Naive B cell (primary cell): ENCODE measurements around the gene MYRF. TPM values are rescaled to one million over a fixed set of nuclear protein-coding genes. Genes with fewer than 3 reads are reported as not detected.

Experiments used
- ATAC-seq, 2 donors: fragments of 150-1000 bp; cut with Tn5 transposase; 2 replicates each; pipeline ENCODE4 v1.10.0; 2021; ENCODE audit warnings: low read depth in 2 of 2, mild to moderate bottlenecking in 2 of 2, moderate library complexity in 2 of 2
- DNase-seq: peaks from one replicate; pipeline ENCODE4 v3.0.0; 2022
- H3K27ac Mint-ChIP-seq, 6 donors: one replicate each; pipeline ENCODE4 v1.8.0; 2020 to 2022; ENCODE audit warnings: mild to moderate bottlenecking in 6 of 6, mixed read lengths in 6 of 6, moderate library complexity in 5 of 6, inconsistent platforms in 2 of 6
- H3K27me3 Mint-ChIP-seq, 3 donors: one replicate each; pipeline ENCODE4 v1.8.0; 2021 to 2022; ENCODE audit warnings: mixed read lengths in 3 of 3, mild to moderate bottlenecking in 1 of 3
- H3K36me3 Mint-ChIP-seq, 2 donors: one replicate each; pipeline ENCODE4 v1.8.0; 2020 to 2022; ENCODE audit warnings: mixed read lengths in 2 of 2, inconsistent platforms in 1 of 2, mild to moderate bottlenecking in 1 of 2
- H3K4me1 Mint-ChIP-seq, 3 donors: one replicate each; pipeline ENCODE4 v1.8.0; 2020 to 2022; ENCODE audit warnings: mixed read lengths in 3 of 3, inconsistent platforms in 1 of 3, mild to moderate bottlenecking in 1 of 3, moderate library complexity in 1 of 3
- H3K4me3 Mint-ChIP-seq, 8 donors: one replicate each; pipeline ENCODE4 v1.8.0; 2020 to 2022; ENCODE audit warnings: mild to moderate bottlenecking in 8 of 8, mixed read lengths in 8 of 8, moderate library complexity in 8 of 8, inconsistent platforms in 2 of 8
- H3K9me3 Mint-ChIP-seq, 7 donors: one replicate each; pipeline ENCODE4 v1.8.0; 2020 to 2022; ENCODE audit warnings: mixed read lengths in 7 of 7, mild to moderate bottlenecking in 5 of 7, inconsistent platforms in 2 of 7, moderate library complexity in 1 of 7
- polyA plus RNA-seq, 6 donors: library from polyadenylated mRNA; unstranded; fragments of 300-500 nt; fragmentation: Illumina TruSeq; gene quantifications; one replicate each; pipeline ENCODE4 v1.2.3, GENCODE V29; 2021; ENCODE audit warnings: low read depth in 6 of 6

Gene MYRF
- polyA plus RNA-seq, 6 donors from 2014 or later, result 0.11 to 0.35 (median 0.17) TPM; not detected in 1

DNA sequence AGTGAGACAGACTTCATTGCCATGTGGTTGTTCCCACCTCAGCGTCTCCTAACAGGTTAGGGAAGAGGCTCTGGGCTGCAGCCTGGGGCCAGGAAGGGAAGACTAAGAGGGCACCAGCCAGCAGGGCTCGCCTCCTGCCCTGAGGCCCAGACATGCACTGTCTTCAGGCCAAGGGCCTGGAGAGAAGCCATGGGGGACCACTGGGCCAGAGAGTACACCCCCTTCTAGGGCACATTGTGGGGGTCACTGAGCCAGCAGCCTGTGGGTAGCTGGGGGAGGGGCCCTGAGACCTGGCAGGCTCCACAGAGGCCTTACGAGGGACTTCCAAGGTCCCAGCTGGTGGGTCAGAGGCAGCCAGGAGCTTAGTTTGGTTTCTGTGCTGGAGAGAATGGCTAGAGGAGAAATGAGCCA is 25.0 kb upstream of the MYRF start:
- no peaks in the 10 kb centered on the region for H3K27me3 Mint-ChIP-seq
- peaks cover 0 to 4% (median 0%) of the 10 kb centered on the region in 3 donors for H3K4me1 Mint-ChIP-seq
- H3K4me3 Mint-ChIP-seq, result peak overlapping the region in 1 of 8 donors; percentile 22
- H3K36me3 Mint-ChIP-seq, result no peaks in the 10 kb centered on the region
- H3K27ac Mint-ChIP-seq, result no peak overlapping the region
- DNase-seq (no peak), ATAC-seq (no peak)
- H3K9me3 Mint-ChIP-seq, result no peaks in the 10 kb centered on the region

GRCh38 chr11:61728066-61728939 is 24.1 kb upstream of the MYRF start:
- Mint-ChIP-seq H3K36me3 (no peaks in the 10 kb centered on the region), H3K4me1 (peaks cover 1 to 6% (median 3%) of the 10 kb centered on the region in 3 donors), H3K27me3 (peaks cover 0 to 1% (median 0%) of the 10 kb centered on the region in 3 donors), H3K9me3 (no peaks in the 10 kb centered on the region), H3K27ac (no peak overlapping the region), H3K4me3 (no peak overlapping the region)
- no peak for DNase-seq
- no peak for ATAC-seq

GRCh38 chr11:61728940-61729219 is 23.6 kb upstream of the MYRF start:
- H3K36me3 Mint-ChIP-seq, result no peaks in the 10 kb centered on the region
- ATAC-seq, result no peak
- no peak overlapping the region for H3K4me3 Mint-ChIP-seq
- H3K27me3 Mint-ChIP-seq, result peaks cover 0 to 6% (median 0%) of the 10 kb centered on the region in 3 donors
- H3K27ac Mint-ChIP-seq, result no peak overlapping the region
- H3K4me1 Mint-ChIP-seq, result peaks cover 4 to 9% (median 7%) of the 10 kb centered on the region in 3 donors
- peaks cover 0 to 2% (median 0%) of the 10 kb centered on the region in 7 donors for H3K9me3 Mint-ChIP-seq
- no peak for DNase-seq

DNA sequence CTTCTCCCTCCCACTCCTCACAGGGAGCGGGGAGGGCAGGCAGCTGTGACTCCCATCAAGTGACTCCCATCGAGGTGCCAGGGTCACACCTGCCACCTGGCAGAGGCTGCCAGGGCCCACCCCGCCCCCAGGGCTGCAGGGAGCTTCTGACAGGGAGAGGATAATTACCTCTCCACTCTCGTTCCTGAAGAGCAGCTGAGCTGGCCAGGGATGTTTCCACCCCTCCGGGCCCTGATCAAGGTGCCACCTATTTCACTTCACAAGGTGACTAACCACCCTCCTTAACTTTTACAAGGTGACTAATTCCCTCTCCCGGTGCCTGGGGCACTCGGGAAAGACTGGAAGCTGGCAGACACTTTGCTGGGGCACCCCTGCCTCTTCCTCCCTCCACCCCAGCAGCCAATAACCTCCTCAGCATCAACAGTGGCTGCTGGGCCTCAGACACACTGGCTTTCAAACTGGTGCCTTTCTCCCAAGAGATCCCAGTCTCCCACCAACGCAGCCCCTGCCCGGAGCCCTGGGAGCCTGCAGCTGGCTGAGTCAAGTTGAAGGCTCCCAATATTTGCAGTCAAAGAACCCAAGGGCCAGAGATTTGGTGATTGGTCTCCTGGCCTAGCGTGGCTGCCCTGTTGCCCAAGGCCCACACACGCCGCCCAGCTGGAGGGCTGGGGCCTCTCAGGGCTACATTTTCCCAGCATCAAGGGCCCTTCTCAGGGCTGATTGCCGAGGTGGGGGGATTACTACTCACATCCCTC is 22.0 kb upstream of the MYRF start:
- Mint-ChIP-seq H3K4me3 (no peak overlapping the region), H3K4me1 (peaks cover 4 to 9% (median 7%) of the 10 kb centered on the region in 3 donors), H3K27ac (no peak overlapping the region), H3K27me3 (peaks cover 0 to 6% (median 0%) of the 10 kb centered on the region in 3 donors), H3K9me3 (peaks cover 0 to 2% (median 0%) of the 10 kb centered on the region in 7 donors), H3K36me3 (no peaks in the 10 kb centered on the region)
- DNase-seq (no peak), ATAC-seq (no peak)

DNA sequence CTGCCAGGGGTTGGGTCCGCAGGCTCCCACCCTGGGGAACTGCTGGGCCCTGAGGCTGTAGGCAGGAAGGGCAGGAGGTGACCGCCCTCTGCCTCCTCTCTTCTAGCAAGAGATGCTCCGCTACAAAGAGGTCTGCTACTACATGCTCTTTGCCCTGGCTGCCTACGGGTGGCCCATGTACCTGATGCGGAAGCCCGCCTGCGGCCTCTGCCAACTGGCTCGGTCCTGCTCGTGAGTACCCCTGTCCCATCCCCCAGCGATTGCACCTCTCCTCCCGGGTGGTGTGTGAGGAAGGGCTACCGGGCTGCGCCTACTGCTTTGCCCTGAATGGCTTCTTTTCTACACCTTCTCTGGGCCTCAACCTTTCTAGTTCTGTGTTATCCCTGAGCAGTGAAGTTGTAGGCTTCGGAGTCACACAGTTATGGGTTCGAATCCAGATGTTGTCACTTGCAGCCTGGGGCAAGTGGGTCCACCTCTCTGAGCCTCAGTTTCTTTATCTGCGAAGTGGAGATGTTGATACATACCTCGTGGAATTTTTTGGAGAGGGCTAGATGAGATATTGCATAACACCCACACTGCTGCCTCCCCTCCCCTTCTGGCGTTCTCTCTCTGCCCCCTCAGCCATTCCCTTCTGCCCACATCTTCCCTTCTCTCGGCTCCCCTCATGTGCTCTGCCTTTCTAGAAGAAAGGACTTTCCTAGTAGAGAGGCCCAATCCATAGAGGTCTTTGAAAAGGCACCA is 21.1 kb upstream of the MYRF start:
- Mint-ChIP-seq H3K4me1 (peaks cover 4 to 9% (median 7%) of the 10 kb centered on the region in 3 donors), H3K9me3 (peaks cover 0 to 2% (median 0%) of the 10 kb centered on the region in 7 donors), H3K27me3 (peaks cover 0 to 6% (median 0%) of the 10 kb centered on the region in 3 donors), H3K27ac (no peak overlapping the region), H3K36me3 (no peaks in the 10 kb centered on the region), H3K4me3 (no peak overlapping the region)
- ATAC-seq (no peak), DNase-seq (no peak)

DNA sequence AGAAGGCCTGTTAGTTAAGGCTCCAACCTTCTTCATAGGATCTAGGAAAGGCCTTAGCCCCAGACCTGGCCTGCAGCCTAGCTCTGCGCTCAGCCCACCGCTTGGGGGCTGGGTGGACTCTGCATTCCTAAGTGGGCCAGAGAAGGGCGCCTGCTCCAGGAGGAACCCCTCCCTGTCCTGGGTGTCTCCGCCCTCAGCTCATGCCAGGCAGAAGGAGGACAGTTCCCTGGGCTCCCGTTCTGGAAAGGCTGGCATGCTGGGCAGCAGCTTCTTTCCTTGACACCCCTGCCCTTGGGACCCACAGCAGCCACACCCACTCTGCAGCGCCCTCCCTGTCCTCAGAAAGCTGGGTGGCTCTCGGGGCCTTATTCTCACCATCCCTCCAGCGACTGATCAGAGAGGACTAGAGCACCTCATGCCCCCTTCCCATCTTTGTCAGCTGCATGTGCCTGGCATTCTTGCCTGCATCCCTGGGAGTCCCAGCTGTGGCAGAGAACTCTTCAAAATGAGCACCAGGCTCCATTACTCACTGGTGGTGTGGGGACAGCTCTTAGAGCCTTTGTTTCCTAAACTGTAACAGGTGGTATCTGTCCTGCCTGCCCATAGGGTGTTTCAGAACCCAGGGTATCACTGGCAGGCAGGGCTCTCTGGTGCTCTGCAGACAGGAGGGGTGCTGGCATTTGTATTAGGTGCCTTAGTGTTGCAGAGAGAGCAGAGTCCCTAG is 20.3 kb upstream of the MYRF start:
- peaks cover 0 to 2% (median 0%) of the 10 kb centered on the region in 7 donors for H3K9me3 Mint-ChIP-seq
- no peak overlapping the region for H3K4me3 Mint-ChIP-seq
- H3K36me3 Mint-ChIP-seq, result no peaks in the 10 kb centered on the region
- DNase-seq, result no peak
- peaks cover 4 to 9% (median 7%) of the 10 kb centered on the region in 3 donors for H3K4me1 Mint-ChIP-seq
- ATAC-seq, result no peak
- H3K27ac Mint-ChIP-seq, result peak overlapping the region in 1 of 6 donors; percentile 56
- H3K27me3 Mint-ChIP-seq, result peaks cover 0 to 6% (median 0%) of the 10 kb centered on the region in 3 donors

DNA sequence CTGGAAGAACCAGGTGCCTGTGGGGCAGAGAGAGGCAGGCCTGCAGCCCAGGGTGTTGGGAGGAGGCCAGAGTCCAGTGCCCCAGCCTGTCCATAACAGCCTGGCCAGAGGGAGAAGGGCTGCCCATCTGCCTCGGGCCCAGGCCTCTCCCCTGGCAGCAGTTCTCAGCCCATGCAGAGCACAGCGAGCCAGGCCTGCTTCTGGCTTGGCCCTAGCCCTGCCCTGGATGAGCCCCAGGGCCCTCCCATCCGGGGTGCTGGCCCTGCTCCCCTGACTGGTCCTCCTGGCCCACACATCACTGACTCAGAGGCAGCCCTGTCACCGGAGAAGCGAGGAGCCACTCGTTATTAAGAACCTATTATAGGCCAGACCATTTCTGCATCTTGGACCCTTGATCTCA is 19.7 kb upstream of the MYRF start:
- H3K36me3 Mint-ChIP-seq, result no peaks in the 10 kb centered on the region
- H3K9me3 Mint-ChIP-seq, result peaks cover 0 to 2% (median 0%) of the 10 kb centered on the region in 7 donors
- peaks cover 0 to 6% (median 0%) of the 10 kb centered on the region in 3 donors for H3K27me3 Mint-ChIP-seq
- DNase-seq, result no peak
- H3K4me3 Mint-ChIP-seq, result no peak overlapping the region
- no peak for ATAC-seq
- H3K4me1 Mint-ChIP-seq, result peaks cover 4 to 9% (median 7%) of the 10 kb centered on the region in 3 donors
- H3K27ac Mint-ChIP-seq, result no peak overlapping the region

DNA sequence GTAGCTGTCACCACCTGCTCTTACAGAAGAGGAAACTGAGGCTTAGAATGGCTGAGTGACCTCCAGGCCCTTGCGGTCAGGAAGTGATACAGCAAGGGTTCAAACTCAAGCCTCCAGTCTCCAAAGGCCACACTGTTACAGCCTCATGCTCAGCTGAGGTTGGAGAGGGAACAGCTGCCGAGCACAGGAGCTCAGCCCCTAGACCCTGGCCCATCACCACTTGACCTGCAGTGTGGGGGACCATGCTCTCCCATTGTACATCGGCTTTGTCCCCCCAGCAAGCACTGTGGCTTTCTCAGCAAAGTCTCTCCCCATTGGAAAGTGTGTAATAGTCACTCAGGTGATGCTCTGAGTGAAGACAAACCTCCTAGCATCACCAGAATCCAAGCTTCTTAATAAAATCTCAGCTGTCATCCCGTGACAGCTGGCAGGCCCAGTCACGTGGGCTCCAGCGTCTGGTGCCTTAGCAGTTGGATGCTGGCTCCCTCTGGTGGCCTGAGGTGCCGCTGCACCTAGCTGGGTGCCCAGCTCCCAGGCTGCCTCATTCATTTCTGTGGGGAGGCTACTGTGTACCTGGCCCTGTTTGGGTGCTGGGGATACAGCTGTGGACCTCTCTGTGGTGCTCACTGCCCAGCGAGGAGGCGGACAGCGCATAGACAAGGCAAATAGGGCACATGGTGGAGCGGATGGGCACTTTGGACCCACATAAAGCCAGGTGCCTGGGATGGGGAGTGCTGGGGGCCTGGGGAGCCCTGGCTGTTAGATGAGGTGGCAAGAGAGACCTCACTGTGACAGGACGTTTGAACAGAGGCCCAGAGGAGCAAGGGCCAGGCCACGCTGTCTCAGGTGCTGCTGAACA is 19.1 kb upstream of the MYRF start:
- DNase-seq (peak; percentile 68), ATAC-seq (peak; percentile 94 to 98)
- Mint-ChIP-seq H3K4me3 (no peak overlapping the region), H3K9me3 (peaks cover 0 to 2% (median 0%) of the 10 kb centered on the region in 7 donors), H3K27me3 (peaks cover 0 to 13% (median 4%) of the 10 kb centered on the region in 3 donors), H3K27ac (peak overlapping the region in 4 of 6 donors; percentile 64 to 85 (median 70)), H3K36me3 (no peaks in the 10 kb centered on the region), H3K4me1 (peaks cover 4 to 7% (median 6%) of the 10 kb centered on the region in 3 donors)

GRCh38 chr11:61734767-61735166 is 17.7 kb upstream of the MYRF start:
- DNase-seq (no peak), ATAC-seq (no peak)
- H3K4me1 Mint-ChIP-seq, result peaks cover 4 to 7% (median 5%) of the 10 kb centered on the region in 3 donors
- H3K36me3 Mint-ChIP-seq, result no peaks in the 10 kb centered on the region
- H3K27ac Mint-ChIP-seq, result no peak overlapping the region
- no peak overlapping the region for H3K4me3 Mint-ChIP-seq
- peaks cover 0 to 2% (median 0%) of the 10 kb centered on the region in 7 donors for H3K9me3 Mint-ChIP-seq
- H3K27me3 Mint-ChIP-seq, result peaks cover 0 to 15% (median 6%) of the 10 kb centered on the region in 3 donors

DNA sequence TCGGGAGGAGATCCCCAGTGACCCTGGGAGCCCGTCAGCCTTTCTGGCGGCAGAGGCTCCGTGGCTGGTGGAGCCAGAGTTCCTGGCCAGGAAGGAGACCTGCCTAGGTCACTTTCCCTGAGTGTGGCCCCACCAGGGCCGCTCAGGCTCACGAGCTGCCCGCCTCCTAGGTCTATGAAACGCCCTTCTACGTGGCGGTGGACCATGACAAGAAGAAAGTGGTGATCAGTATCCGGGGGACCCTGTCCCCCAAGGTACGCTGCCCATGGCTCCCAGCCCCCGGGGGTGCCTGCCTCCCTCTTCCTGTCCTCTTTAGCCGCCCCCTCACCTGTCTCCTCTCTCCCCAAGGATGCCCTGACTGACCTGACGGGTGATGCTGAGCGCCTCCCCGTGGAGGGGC is 17.0 kb upstream of the MYRF start:
- ATAC-seq, result no peak
- peaks cover 4 to 7% (median 5%) of the 10 kb centered on the region in 3 donors for H3K4me1 Mint-ChIP-seq
- H3K36me3 Mint-ChIP-seq, result no peaks in the 10 kb centered on the region
- H3K27ac Mint-ChIP-seq, result no peak overlapping the region
- peaks cover 0 to 15% (median 6%) of the 10 kb centered on the region in 3 donors for H3K27me3 Mint-ChIP-seq
- DNase-seq, result no peak
- no peak overlapping the region for H3K4me3 Mint-ChIP-seq
- peaks cover 0 to 2% (median 0%) of the 10 kb centered on the region in 7 donors for H3K9me3 Mint-ChIP-seq

- Mint-ChIP-seq H3K36me3 (no peaks in the 10 kb centered on the region), H3K4me3 (no peak overlapping the region), H3K27ac (no peak overlapping the region), H3K9me3 (peaks cover 0 to 2% (median 0%) of the 10 kb centered on the region in 7 donors), H3K27me3 (peaks cover 0 to 15% (median 6%) of the 10 kb centered on the region in 3 donors), H3K4me1 (peaks cover 4 to 7% (median 5%) of the 10 kb centered on the region in 3 donors)
- ATAC-seq (no peak), DNase-seq (no peak)
These were observed 16.1 kb upstream of the MYRF start for GRCh38 chr11:61736310-61736709.

GRCh38 chr11:61737131-61737530 is 15.3 kb upstream of the MYRF start:
- H3K27me3 Mint-ChIP-seq, result peaks cover 0 to 15% (median 6%) of the 10 kb centered on the region in 3 donors

More at GRCh38 chr11:61737131-61737530, 15.3 kb upstream of the MYRF start:
- ATAC-seq (no peak), DNase-seq (no peak)
- Mint-ChIP-seq H3K9me3 (peaks cover 0 to 2% (median 0%) of the 10 kb centered on the region in 7 donors), H3K4me1 (peaks cover 4 to 7% (median 5%) of the 10 kb centered on the region in 3 donors), H3K27ac (no peak overlapping the region), H3K36me3 (no peaks in the 10 kb centered on the region), H3K4me3 (no peak overlapping the region)
